PC-3 (cell line): ENCODE results near the gene NSRP1. TPM values are rescaled to one million over a fixed set of nuclear protein-coding genes. Genes with fewer than 3 reads are reported as not detected.

ENCODE experiments used
- ATAC-seq: fragments of 200-7000 bp; cut with Tn5 transposase; 2 replicates; pipeline ENCODE4 v1.9.1; 2020; ENCODE audit warnings: mild to moderate bottlenecking, moderate library complexity
- BruUV-seq: library from RNA; stranded (reverse); fragments of 400-500 nt; replicated peaks from 2 replicates; lab custom pipeline; 2021; lab: Mats Ljungman, UMichigan
- CTCF ChIA-PET: fragments of 300-600 bp; sonication (Branson Sonifier 250); formaldehyde crosslinking; loops from one replicate; lab custom pipeline; 2022; ENCODE audit warnings: antibody characterized with exemption; lab: Charles Lee
- POLR2A ChIA-PET: fragments of 300-600 bp; sonication (Branson Sonifier 250); formaldehyde crosslinking; loops from one replicate; lab custom pipeline; 2022; ENCODE audit warnings: antibody characterized with exemption; ENCODE audit not compliant: unreplicated experiment; lab: Charles Lee
- DNase-seq: peaks from one replicate; pipeline ENCODE4 v3.0.0-alpha.2; 2015
- H2AFZ ChIP-seq: fragments of 300-600 bp; sonication (generic); 2 replicates; pipeline ENCODE4 v1.6.0; 2016; ENCODE audit warnings: antibody characterized with exemption, low read length
- H3F3A ChIP-seq: fragments of 300-600 bp; sonication (generic); one replicate; pipeline ENCODE4 v1.6.0; 2017; ENCODE audit warnings: antibody characterized with exemption, low read length, control low read depth, mild to moderate bottlenecking; ENCODE audit not compliant: unreplicated experiment
- H3K27ac ChIP-seq: fragments of 300-600 bp; sonication (generic); 2 replicates; pipeline ENCODE4 v1.5.1; 2016; ENCODE audit warnings: mild to moderate bottlenecking, low read length
- H3K27me3 ChIP-seq: fragments of 300-600 bp; sonication (generic); 2 replicates; pipeline ENCODE4 v1.6.1; 2016; ENCODE audit warnings: low read length, mixed read lengths
- H3K36me3 ChIP-seq: fragments of 300-600 bp; sonication (generic); 2 replicates; pipeline ENCODE4 v1.6.1; 2016; ENCODE audit warnings: low read depth, mixed run types, low read length, mixed read lengths
- H3K4me1 ChIP-seq: fragments of 300-600 bp; sonication (generic); 2 replicates; pipeline ENCODE4 v1.5.1; 2016; ENCODE audit warnings: low read length; ENCODE audit not compliant: insufficient read depth
- H3K4me2 ChIP-seq: fragments of 300-600 bp; sonication (generic); 2 replicates; pipeline ENCODE4 v1.6.0; 2016; ENCODE audit warnings: low read length
- H3K4me3 ChIP-seq: fragments of 300-600 bp; sonication (generic); 2 replicates; pipeline ENCODE4 v1.5.1; 2016; ENCODE audit warnings: mild to moderate bottlenecking, low read length, mixed read lengths
- H3K79me2 ChIP-seq: fragments of 300-600 bp; sonication (generic); 2 replicates; pipeline ENCODE4 v1.6.1; 2017; ENCODE audit warnings: low read length, mixed read lengths
- H3K9ac ChIP-seq: fragments of 300-600 bp; sonication (generic); 2 replicates; pipeline ENCODE4 v1.6.0; 2016; ENCODE audit warnings: mild to moderate bottlenecking, low read length
- H3K9me2 ChIP-seq: fragments of 300-600 bp; sonication (generic); replicated peaks from 2 replicates; pipeline ENCODE4 v1.6.1; 2016; ENCODE audit warnings: mixed run types, low read length, mixed read lengths
- H3K9me3 ChIP-seq: fragments of 300-600 bp; sonication (generic); 2 replicates; pipeline ENCODE4 v1.6.1; 2016; ENCODE audit warnings: low read length, mixed read lengths
- H4K20me1 ChIP-seq: fragments of 300-600 bp; sonication (generic); 2 replicates; pipeline ENCODE4 v1.6.1; 2016; ENCODE audit warnings: low read length, mixed read lengths
- CTCF ChIP-seq: fragments of 300-600 bp; sonication (generic); conservative IDR thresholded peaks from 2 replicates; pipeline ENCODE4 v1.5.1; 2017; ENCODE audit warnings: antibody characterized with exemption, low read depth, mild to moderate bottlenecking, low read length
- EZH2 ChIP-seq: fragments of 300-600 bp; sonication (generic); IDR thresholded peaks from one replicate; pipeline ENCODE4 v1.6.1; 2017; ENCODE audit warnings: antibody characterized with exemption, mild to moderate bottlenecking, low read length; ENCODE audit not compliant: unreplicated experiment
- EZH2phosphoT487 ChIP-seq: fragments of 300-600 bp; sonication (generic); IDR thresholded peaks from 2 replicates; pipeline ENCODE4 v1.6.1; 2018; ENCODE audit warnings: mild to moderate bottlenecking, antibody characterized with exemption, low read length, borderline replicate concordance
- intact Hi-C: fragments of 100-400 bp; cut with micrococcal nuclease; formaldehyde crosslinking; loops from 2 replicates; pipeline ENCODE4 v1.9.0; 2023
- total RNA-seq: library from RNA; depleted of rRNA; stranded (reverse); fragments of >200 nt; gene quantifications from 2 replicates; pipeline ENCODE4 v1.2.3, GENCODE V29; 2014

NSRP1 gene
- total RNA-seq, 1 experiment from 2014 or later, result 6.4 TPM

GRCh38 chr17:30230596-30231125 lies 114.0 kb downstream of the NSRP1 start:
- Histone ChIP-seq H4K20me1 (no peaks in the 10 kb centered on the region), H3K36me3 (no peaks in the 10 kb centered on the region), H3K27me3 (peaks cover 31% of the 10 kb centered on the region), H3K9ac (no peak overlapping the region), H3F3A (no peaks in the 10 kb centered on the region), H3K4me2 (no peak overlapping the region), H3K4me1 (no peaks in the 10 kb centered on the region), H3K9me2 (no peaks in the 10 kb centered on the region), H2AFZ (no peak overlapping the region), H3K9me3 (no peaks in the 10 kb centered on the region), H3K4me3 (no peak overlapping the region), H3K79me2 (no peaks in the 10 kb centered on the region), H3K27ac (no peak overlapping the region)
- ATAC-seq (peak; percentile 43), DNase-seq (peak; percentile 4)
- POLR2A ChIA-PET, result no interaction called here
- intact Hi-C loops, result no loop called here
- no peak for TF ChIP-seq EZH2
- no peak for TF ChIP-seq EZH2phosphoT487
- TF ChIP-seq CTCF, result no peak
- CTCF ChIA-PET, result no interaction called here
- no TSS peak for BruUV-seq

- Histone ChIP-seq H3K4me1 (no peaks in the 10 kb centered on the region), H3K4me3 (no peak overlapping the region), H3K27ac (no peak overlapping the region), H3K27me3 (peaks cover 40% of the 10 kb centered on the region), H3K9me2 (no peaks in the 10 kb centered on the region), H2AFZ (no peak overlapping the region), H3K4me2 (no peak overlapping the region), H4K20me1 (no peaks in the 10 kb centered on the region), H3K9ac (no peak overlapping the region), H3K9me3 (no peaks in the 10 kb centered on the region), H3K36me3 (no peaks in the 10 kb centered on the region), H3F3A (no peaks in the 10 kb centered on the region), H3K79me2 (no peaks in the 10 kb centered on the region)
- ATAC-seq (no peak), DNase-seq (no peak)
- ChIA-PET CTCF (no interaction called here), POLR2A (no interaction called here)
- TF ChIP-seq CTCF (no peak), EZH2phosphoT487 (no peak), EZH2 (no peak)
- intact Hi-C loops, result no loop called here
- no TSS peak for BruUV-seq
Observed at GRCh38 chr17:30232015-30232823, 115.6 kb downstream of the NSRP1 start.
